ENCODE data around the gene MTHFD2L.
A peak's percentile ranks its signal among the peaks of the same experiment; 100 is the strongest.

MTHFD2L gene

DNA sequence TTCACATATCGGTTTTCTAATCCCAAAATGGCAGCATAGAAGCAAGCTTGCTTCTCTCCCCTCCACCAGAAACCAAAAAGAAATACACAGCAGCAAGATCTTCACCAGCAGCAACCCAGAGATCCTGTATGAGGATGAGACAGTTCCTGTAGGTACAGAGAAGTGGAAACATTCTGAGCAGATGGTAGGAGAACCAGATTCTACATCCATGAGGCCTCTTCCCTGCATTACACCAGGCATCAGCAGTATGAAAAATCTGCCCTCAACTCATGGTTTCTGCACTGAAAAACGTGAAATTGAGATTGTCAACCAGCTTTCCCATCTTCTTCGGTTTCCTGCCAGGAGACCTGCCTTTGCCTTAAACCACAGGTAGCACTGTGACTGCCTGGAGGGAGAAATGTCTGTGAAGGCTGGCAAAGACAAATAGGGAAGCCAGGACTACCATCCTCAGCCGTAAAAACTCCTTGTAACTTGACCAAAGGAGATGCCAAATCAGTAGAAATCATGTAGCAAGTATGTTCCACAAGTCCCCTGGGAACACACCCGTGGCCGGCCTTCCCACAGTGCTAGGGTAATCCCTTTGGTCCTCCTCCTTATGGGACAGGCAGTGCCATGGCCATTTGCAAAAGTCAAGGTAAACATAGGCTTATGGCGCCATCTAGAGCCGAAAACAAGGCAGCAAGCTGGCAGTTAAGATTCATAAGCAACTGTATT lies 24.0 kb upstream of the MTHFD2L start:
- no peaks in the 10 kb centered on the region for H3K9me3 ChIP-seq (ENCODE audit: control insufficient read depth, insufficient read depth, low read length)
- no peak overlapping the region for H3K27ac ChIP-seq (ENCODE audit: low read length)
- 0 out of 2 replicates have a peak, but pooled peaks cover 1% of the 10 kb centered on the region for H3K4me1 ChIP-seq (ENCODE audit: control insufficient read depth, insufficient read depth, low read length)
- H3K36me3 ChIP-seq (ENCODE audit: control insufficient read depth, insufficient read depth, low read length): no peaks in the 10 kb centered on the region
- no peaks in the 10 kb centered on the region for H3K27me3 ChIP-seq (ENCODE audit: control insufficient read depth, insufficient read depth, low read length)
- whole genome bisulfite sequencing (ENCODE audit: insufficient coverage, insufficient read length): no CpG with 5 or more reads among the region's 8 CpGs
- DNase-seq (ENCODE audit: low read depth, low spot score): peak; percentile 68
- no peak overlapping the region for H3K4me3 ChIP-seq (ENCODE audit: low read length)

DNA sequence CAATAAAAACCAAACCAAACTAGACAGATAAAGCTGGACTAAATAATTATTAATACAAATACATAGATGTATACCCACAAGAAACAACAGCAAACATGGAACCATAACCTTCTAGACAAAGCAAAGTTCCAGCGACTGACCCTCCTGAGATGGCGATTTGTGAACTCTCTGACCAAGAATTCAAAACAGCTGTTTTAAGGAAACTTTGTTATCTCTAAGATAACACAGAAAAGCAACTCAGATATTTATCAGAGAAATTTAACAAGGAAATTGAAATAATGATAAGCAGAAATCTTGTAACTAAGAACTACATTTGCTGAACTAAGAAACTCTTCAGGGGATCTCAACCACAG lies 23.4 kb upstream of the MTHFD2L start:
- H3K27ac ChIP-seq (ENCODE audit: low read length): no peak overlapping the region
- no peak for DNase-seq (ENCODE audit: low read depth, low spot score)
- WGBS (ENCODE audit: insufficient coverage, insufficient read length): no CpG with 5 or more reads among the region's 2 CpGs
- H3K4me1 ChIP-seq (ENCODE audit: control insufficient read depth, insufficient read depth, low read length): 0 out of 2 replicates have a peak, but pooled peaks cover 1% of the 10 kb centered on the region
- H3K36me3 ChIP-seq (ENCODE audit: control insufficient read depth, insufficient read depth, low read length): no peaks in the 10 kb centered on the region
- no peaks in the 10 kb centered on the region for H3K9me3 ChIP-seq (ENCODE audit: control insufficient read depth, insufficient read depth, low read length)
- H3K4me3 ChIP-seq (ENCODE audit: low read length): no peak overlapping the region
- no peaks in the 10 kb centered on the region for H3K27me3 ChIP-seq (ENCODE audit: control insufficient read depth, insufficient read depth, low read length)

DNA sequence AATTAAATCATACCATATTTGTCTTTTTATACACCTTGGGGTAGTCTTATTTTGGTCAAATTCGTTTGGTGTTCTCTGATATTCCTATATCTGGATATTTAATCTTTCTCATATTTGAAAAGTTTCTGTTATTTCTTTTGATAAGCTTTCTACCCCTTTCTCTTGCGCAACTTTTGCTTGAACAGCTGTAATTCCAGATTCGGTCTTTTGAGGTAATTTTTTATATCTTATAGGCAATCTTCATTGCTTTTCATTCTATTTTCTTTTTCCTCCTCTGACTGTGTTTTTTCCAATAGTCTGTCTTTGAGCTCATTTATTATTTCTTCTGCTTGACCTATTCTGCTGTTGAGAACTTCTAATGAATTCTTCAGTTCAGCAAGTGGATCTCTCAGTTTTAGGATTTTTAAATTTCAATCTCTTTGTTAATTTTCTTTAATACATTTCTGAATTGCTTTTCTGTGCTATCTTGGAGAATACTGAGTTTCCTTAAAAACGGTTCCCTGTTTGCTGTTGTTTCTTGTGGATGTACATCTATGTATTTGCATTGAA lies 11.3 kb upstream of the MTHFD2L start:
- Histone ChIP-seq H3K27me3 (ENCODE audit: control insufficient read depth, insufficient read depth, low read length) (no peaks in the 10 kb centered on the region), H3K36me3 (ENCODE audit: control insufficient read depth, insufficient read depth, low read length) (no peaks in the 10 kb centered on the region), H3K4me1 (ENCODE audit: control insufficient read depth, insufficient read depth, low read length) (no peaks in the 10 kb centered on the region), H3K9me3 (ENCODE audit: control insufficient read depth, insufficient read depth, low read length) (no peaks in the 10 kb centered on the region), H3K4me3 (ENCODE audit: low read length) (no peak overlapping the region), H3K27ac (ENCODE audit: low read length) (no peak overlapping the region)
- no CpG with 5 or more reads among the region's 4 CpGs for WGBS (ENCODE audit: insufficient coverage, insufficient read length)
- no peak for DNase-seq (ENCODE audit: low read depth, low spot score)

DNA sequence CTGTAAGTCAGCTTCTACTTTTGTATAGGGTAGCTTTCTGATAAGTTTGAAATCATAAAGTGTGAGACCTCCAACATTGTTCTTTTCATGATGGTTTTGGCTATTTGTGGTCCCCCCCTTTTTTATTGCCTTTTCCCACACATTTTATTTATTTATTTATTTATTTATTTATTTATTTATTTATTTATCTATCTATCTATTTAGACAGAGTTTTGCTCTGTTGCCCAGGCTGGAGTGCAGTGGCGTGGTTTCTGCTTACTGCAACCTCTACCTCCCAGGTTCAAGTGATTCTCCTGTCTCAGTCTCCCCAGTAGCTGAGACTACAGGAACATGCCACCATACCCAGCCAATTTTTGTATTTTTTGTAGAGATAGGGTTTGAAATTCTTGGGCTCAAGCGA lies 9.7 kb upstream of the MTHFD2L start:
- no peak for DNase-seq (ENCODE audit: low read depth, low spot score)
- H3K4me1 ChIP-seq (ENCODE audit: control insufficient read depth, insufficient read depth, low read length): no peaks in the 10 kb centered on the region
- H3K27ac ChIP-seq (ENCODE audit: low read length): no peak overlapping the region
- H3K36me3 ChIP-seq (ENCODE audit: control insufficient read depth, insufficient read depth, low read length): no peaks in the 10 kb centered on the region
- H3K4me3 ChIP-seq (ENCODE audit: low read length): no peak overlapping the region
- H3K27me3 ChIP-seq (ENCODE audit: control insufficient read depth, insufficient read depth, low read length): no peaks in the 10 kb centered on the region
- no CpG with 5 or more reads among the region's 2 CpGs for WGBS (ENCODE audit: insufficient coverage, insufficient read length)
- H3K9me3 ChIP-seq (ENCODE audit: control insufficient read depth, insufficient read depth, low read length): no peaks in the 10 kb centered on the region

DNA sequence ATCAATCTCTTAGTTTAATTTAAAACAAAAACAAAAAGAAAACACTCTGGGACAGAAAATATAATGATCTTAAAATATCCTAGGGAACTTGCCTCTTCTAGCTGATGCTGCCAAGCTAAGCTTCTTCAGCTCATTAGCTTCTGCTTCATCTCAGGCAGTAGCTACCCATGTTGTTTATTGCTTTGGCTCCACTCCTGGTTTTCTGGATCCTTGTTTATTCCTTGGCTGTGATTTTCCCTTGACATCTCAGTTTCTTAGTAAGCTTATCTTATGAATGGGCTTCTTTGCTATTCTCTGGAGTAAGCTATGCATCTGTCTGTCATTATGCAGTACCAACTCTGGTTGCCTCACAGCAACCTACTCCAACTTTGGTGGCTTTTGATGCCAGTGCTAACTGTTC lies 5.1 kb upstream of the MTHFD2L start:
- no peaks in the 10 kb centered on the region for H3K27me3 ChIP-seq (ENCODE audit: control insufficient read depth, insufficient read depth, low read length)
- H3K4me1 ChIP-seq (ENCODE audit: control insufficient read depth, insufficient read depth, low read length): no peaks in the 10 kb centered on the region
- no peak overlapping the region for H3K4me3 ChIP-seq (ENCODE audit: low read length)
- no peak overlapping the region for H3K27ac ChIP-seq (ENCODE audit: low read length)
- no peak for DNase-seq (ENCODE audit: low read depth, low spot score)
- H3K36me3 ChIP-seq (ENCODE audit: control insufficient read depth, insufficient read depth, low read length): no peaks in the 10 kb centered on the region
- no peaks in the 10 kb centered on the region for H3K9me3 ChIP-seq (ENCODE audit: control insufficient read depth, insufficient read depth, low read length)

DNA sequence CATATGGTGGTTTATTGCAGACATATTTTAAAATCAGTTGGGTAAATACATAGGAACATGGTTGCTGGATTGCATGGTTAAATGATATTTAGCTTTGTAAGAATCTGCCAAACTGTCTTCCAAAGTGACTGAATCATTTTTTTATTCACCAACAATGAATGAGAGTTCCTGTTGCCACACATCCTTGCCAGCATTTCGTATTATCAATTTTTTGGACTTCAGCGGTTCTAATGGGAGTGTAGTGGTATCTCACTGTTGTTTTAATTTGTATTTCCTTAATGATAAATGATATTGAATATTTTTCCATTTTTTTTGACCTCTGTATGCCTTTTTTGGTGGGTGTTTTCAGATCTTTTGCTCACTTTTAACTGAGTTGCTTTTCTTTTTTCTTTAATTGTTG lies 1.4 kb upstream of the MTHFD2L start:
- Histone ChIP-seq H3K27ac (ENCODE audit: low read length) (no peak overlapping the region), H3K4me1 (ENCODE audit: control insufficient read depth, insufficient read depth, low read length) (no peaks in the 10 kb centered on the region), H3K9me3 (ENCODE audit: control insufficient read depth, insufficient read depth, low read length) (no peaks in the 10 kb centered on the region), H3K27me3 (ENCODE audit: control insufficient read depth, insufficient read depth, low read length) (no peaks in the 10 kb centered on the region), H3K4me3 (ENCODE audit: low read length) (no peak overlapping the region), H3K36me3 (ENCODE audit: control insufficient read depth, insufficient read depth, low read length) (no peaks in the 10 kb centered on the region; the same call in 1 of the 2 replicates)
- no CpG with 5 or more reads among the region's 2 CpGs for WGBS (ENCODE audit: insufficient coverage, insufficient read length)
- DNase-seq (ENCODE audit: low read depth, low spot score): no peak

DNA sequence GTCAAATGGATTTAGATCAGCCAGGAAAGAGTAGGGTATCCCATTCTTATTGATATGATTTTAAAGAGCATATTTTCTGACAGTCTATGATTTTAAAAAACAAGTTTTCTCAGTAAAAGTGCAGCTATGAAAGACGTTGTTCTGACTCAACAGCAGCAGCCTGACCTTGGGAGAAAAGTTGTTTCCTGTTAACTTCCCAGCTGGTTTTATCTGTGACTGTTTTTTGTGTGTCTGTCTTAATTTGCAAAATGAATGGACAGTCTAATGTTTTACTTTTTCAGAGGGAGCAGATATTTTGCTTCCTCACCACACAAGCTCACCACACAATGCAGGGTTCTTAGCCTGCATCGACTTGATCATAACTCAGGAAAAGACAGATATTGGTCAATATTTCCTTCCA lies 764 bp upstream of the MTHFD2L start:
- no peak overlapping the region for H3K27ac ChIP-seq (ENCODE audit: low read length)
- H3K9me3 ChIP-seq (ENCODE audit: control insufficient read depth, insufficient read depth, low read length): no peaks in the 10 kb centered on the region
- WGBS (ENCODE audit: insufficient coverage, insufficient read length): no CpG with 5 or more reads among the region's 2 CpGs
- H3K4me3 ChIP-seq (ENCODE audit: low read length): peak overlapping the region; percentile 93; the same call in 1 of the 2 replicates
- H3K4me1 ChIP-seq (ENCODE audit: control insufficient read depth, insufficient read depth, low read length): no peaks in the 10 kb centered on the region
- no peaks in the 10 kb centered on the region; the same call in 1 of the 2 replicates for H3K36me3 ChIP-seq (ENCODE audit: control insufficient read depth, insufficient read depth, low read length)
- no peaks in the 10 kb centered on the region for H3K27me3 ChIP-seq (ENCODE audit: control insufficient read depth, insufficient read depth, low read length)
- DNase-seq (ENCODE audit: low read depth, low spot score): no peak

DNA sequence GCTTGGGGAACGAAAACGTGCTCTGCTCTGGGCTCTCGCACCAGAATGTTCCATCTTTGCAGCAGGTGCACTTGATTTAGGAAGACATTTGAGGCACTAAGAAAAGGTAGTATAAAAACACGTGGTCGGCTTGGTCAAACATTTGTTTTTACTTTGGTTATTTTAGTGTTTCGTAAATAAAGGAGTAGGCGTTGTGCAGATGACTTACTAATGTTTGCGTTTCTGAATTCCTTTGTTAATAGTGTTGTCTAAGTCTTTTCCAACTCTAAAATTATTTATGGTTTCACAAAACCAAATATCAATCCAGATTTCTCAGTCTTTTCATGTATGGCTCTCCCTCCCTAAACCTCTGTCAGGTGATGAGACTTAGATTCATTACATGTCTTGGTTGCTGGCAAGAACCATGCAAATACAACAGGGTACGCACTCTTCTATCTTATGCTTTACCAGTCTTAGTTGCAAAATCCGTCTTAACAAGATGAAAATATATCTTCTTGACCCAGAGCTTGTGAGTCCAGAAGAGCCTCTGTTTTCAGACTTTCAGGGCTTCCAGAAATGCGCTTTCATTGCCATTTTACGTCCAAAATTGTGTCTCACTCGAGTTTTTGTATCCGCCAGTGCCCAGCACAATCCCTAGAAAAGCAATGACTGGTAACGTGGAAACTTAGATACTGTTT lies 686 bp downstream of the MTHFD2L start:
- no peaks in the 10 kb centered on the region for H3K9me3 ChIP-seq (ENCODE audit: control insufficient read depth, insufficient read depth, low read length)
- no peak for DNase-seq (ENCODE audit: low read depth, low spot score)
- no peaks in the 10 kb centered on the region for H3K27me3 ChIP-seq (ENCODE audit: control insufficient read depth, insufficient read depth, low read length)
- H3K4me1 ChIP-seq (ENCODE audit: control insufficient read depth, insufficient read depth, low read length): no peaks in the 10 kb centered on the region
- peak overlapping the region; percentile 93 for H3K4me3 ChIP-seq (ENCODE audit: low read length)
- H3K27ac ChIP-seq (ENCODE audit: low read length): no peak overlapping the region
- H3K36me3 ChIP-seq (ENCODE audit: control insufficient read depth, insufficient read depth, low read length): no peaks in the 10 kb centered on the region; the same call in 1 of the 2 replicates
- WGBS (ENCODE audit: insufficient coverage, insufficient read length): no CpG with 5 or more reads among the region's 15 CpGs

DNA sequence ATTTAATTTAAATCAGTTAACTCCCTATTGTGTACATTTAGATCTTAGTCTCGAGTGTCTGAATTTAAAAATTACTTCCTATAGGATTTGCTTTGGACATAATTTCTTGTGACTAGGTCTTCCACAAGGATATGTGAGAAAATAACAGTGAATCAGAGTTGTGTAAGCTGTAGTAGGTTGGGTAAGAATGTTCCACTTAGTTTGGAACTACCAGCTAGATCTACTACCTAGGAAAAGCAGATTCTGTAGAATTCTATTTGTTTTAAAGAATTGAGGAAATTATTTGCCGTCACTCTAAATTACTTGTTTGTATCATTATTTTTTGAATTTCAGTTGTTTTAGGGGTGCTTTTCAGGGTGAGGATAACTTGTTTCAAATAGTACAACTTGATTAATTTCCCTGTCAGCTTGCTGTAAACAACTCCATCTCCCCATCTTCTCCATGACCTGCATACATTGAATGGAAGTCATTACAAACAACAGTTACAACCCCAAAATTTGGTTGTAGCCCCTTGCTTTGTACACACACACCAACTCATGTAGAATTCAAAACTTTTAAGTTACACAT lies 1.3 kb downstream of the MTHFD2L start:
- Histone ChIP-seq H3K4me1 (ENCODE audit: control insufficient read depth, insufficient read depth, low read length) (no peaks in the 10 kb centered on the region), H3K9me3 (ENCODE audit: control insufficient read depth, insufficient read depth, low read length) (no peaks in the 10 kb centered on the region), H3K27me3 (ENCODE audit: control insufficient read depth, insufficient read depth, low read length) (no peaks in the 10 kb centered on the region), H3K27ac (ENCODE audit: low read length) (no peak overlapping the region), H3K36me3 (ENCODE audit: control insufficient read depth, insufficient read depth, low read length) (no peaks in the 10 kb centered on the region; the same call in 1 of the 2 replicates), H3K4me3 (ENCODE audit: low read length) (peak overlapping the region; percentile 93; the same call in 1 of the 2 replicates)
- no CpG with 5 or more reads among the region's 2 CpGs for WGBS (ENCODE audit: insufficient coverage, insufficient read length)
- DNase-seq (ENCODE audit: low read depth, low spot score): no peak

DNA sequence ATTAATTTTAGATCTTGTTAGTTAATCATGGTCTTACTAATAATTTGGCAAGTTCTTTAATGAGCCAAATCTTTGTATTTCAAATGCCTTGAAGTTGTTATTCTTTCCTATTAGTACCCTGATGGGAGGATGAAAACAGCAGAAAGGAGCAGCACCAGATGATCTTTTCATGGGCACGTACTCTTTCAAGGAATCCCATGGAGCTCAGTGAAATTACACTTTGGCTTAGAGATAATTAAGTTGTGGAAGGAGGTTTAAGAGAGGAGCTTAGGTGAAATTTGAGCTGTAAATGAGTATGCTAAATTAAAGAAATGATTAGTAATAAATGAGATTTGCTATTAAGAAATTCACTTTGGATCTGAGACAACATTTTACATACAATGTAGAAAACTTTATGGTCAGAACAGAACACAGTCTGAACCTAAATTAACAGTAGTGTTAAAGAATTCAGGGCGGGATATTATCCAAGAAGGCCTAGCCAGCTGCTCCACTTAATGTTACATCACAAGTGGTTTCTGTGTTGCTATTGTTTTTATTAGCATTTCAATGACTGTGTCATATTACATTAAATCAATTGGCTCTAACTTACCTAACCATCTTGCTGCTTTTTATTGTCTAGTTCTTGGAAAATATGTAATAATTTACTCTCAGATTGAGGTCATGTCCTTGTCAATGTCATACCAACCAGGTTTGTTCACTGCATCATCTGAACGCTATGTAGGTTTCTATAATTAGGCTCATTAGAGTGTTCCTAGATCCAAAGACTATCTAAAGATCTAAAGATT lies 3.9 kb downstream of the MTHFD2L start:
- no peaks in the 10 kb centered on the region; the same call in 1 of the 2 replicates for H3K36me3 ChIP-seq (ENCODE audit: control insufficient read depth, insufficient read depth, low read length)
- H3K9me3 ChIP-seq (ENCODE audit: control insufficient read depth, insufficient read depth, low read length): no peaks in the 10 kb centered on the region
- no peaks in the 10 kb centered on the region for H3K4me1 ChIP-seq (ENCODE audit: control insufficient read depth, insufficient read depth, low read length)
- DNase-seq (ENCODE audit: low read depth, low spot score): no peak
- H3K27ac ChIP-seq (ENCODE audit: low read length): no peak overlapping the region
- H3K4me3 ChIP-seq (ENCODE audit: low read length): no peak overlapping the region
- no peaks in the 10 kb centered on the region for H3K27me3 ChIP-seq (ENCODE audit: control insufficient read depth, insufficient read depth, low read length)
- no CpG with 5 or more reads among the region's 3 CpGs for WGBS (ENCODE audit: insufficient coverage, insufficient read length)

Data from iPS DF 6.9 (cell line).